ENCODE results near the gene FOXP1.

- no peak for TF ChIP-seq EZH2 (IDR thresholded peaks at IDR 0.05; ENCODE audit: borderline replicate concordance, low read depth, low read length, poor library complexity, severe bottlenecking)
- no peak for TF ChIP-seq CTCF (conservative IDR thresholded peaks at IDR 0.05; ENCODE audit: low read depth, low read length)
Observed at GRCh38 chr3:71171247-71171646, 412.3 kb downstream of the FOXP1 start.
